ENCODE measurements around the gene AAR2. TPM values are rescaled to one million over a fixed set of nuclear protein-coding genes. Genes with fewer than 3 reads are reported as not detected.

AAR2 gene
- total and polyA plus RNA-seq, 4 donors, result 14.1 to 17.9 (median 17.4) TPM

DNA sequence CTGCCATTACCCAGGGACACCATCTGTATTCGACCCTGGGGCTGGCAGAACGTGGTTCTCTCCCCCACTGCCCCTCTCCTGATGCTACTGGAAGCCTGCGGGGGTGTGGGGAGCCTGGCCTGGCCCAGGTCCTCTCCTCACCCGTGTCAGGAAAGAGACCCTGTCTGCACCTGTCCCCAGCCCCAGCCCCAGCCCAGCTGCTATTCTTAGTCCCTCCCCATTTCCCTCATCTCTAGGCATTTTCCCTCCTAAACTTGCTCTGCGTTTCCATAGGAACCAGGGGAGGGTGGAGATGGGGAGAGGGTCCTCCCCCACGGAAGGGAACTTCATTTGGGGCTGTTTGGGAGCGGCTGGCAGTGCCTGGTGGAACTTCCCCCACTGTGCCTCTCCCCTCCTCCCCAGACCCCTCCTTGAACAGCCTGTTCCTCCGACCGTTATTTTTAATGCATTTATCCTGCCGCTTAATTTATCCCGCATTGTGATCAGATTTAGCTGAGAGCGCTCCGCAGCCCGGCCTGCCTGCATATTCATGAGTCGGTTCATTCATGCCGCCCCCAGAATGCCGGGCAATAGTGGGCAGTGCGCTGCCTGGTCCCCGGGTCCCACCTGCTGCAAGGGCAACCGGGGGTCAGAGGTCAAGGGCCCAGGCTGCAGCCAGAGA is 38.0 kb downstream of the AAR2 start:
- 54% methylated on average over 20 of the region's 20 CpGs for WGBS
- H3K4me3 ChIP-seq (ENCODE audit: low read depth in 1 of 3, low read length in 3 of 3), result no peak overlapping the region
- no peaks in the 10 kb centered on the region for H3K4me1 ChIP-seq (ENCODE audit: control insufficient read depth in 4 of 4, insufficient read depth in 4 of 4, low read length in 3 of 4)
- peaks cover 0 to 3% (median 0%) of the 10 kb centered on the region in 4 donors for H3K27me3 ChIP-seq (ENCODE audit: control insufficient read depth in 4 of 4, insufficient read depth in 4 of 4, low read length in 3 of 4)
- no peak overlapping the region for H3K27ac ChIP-seq (ENCODE audit: low read depth in 1 of 2, low read length in 2 of 2)
- H3K36me3 ChIP-seq (ENCODE audit: control insufficient read depth in 4 of 4, insufficient read depth in 3 of 4, low read depth in 1 of 4, low read length in 3 of 4), result no peaks in the 10 kb centered on the region
- no peak for DNase-seq (ENCODE audit: low spot score)
- H3K9ac ChIP-seq (ENCODE audit: low read depth in 1 of 2, low read length in 2 of 2), result no peak overlapping the region
- no peaks in the 10 kb centered on the region for H3K9me3 ChIP-seq (ENCODE audit: control insufficient read depth in 4 of 4, low read length in 3 of 4)
- TF ChIP-seq RXRA (IDR thresholded peaks at IDR 0.05) (no peak), RAD21 (IDR thresholded peaks at IDR 0.05) (no peak)

DNA sequence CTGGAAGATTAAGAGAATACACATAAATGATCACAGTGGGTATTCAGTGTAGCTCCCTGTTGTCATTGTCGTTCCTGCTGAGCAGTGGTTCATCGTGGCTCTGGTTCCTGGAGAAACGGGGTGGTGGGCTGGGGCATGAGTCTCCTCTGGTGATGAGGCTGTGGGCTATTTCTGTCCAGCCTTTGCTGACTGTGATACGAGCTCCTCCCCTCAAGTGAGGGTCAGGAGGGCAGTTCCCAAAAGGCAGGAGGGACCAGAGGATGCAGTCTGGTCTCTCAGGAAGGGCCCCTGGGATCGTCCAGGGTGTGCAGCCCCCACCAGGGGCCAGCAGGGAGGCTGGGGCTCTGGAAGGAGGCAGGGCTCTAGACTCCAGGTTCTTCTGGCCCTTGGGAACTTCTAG is 38.7 kb downstream of the AAR2 start:
- peaks cover 0 to 2% (median 0%) of the 10 kb centered on the region in 4 donors for H3K9me3 ChIP-seq (ENCODE audit: control insufficient read depth in 4 of 4, low read length in 3 of 4)
- no peak overlapping the region for H3K9ac ChIP-seq (ENCODE audit: low read depth in 1 of 2, low read length in 2 of 2)
- H3K27me3 ChIP-seq (ENCODE audit: control insufficient read depth in 4 of 4, insufficient read depth in 4 of 4, low read length in 3 of 4), result peaks cover 0 to 5% (median 0%) of the 10 kb centered on the region in 4 donors
- H3K27ac ChIP-seq (ENCODE audit: low read depth in 1 of 2, low read length in 2 of 2), result no peak overlapping the region
- DNase-seq (ENCODE audit: low spot score), result no peak
- TF ChIP-seq, protein P1, sequence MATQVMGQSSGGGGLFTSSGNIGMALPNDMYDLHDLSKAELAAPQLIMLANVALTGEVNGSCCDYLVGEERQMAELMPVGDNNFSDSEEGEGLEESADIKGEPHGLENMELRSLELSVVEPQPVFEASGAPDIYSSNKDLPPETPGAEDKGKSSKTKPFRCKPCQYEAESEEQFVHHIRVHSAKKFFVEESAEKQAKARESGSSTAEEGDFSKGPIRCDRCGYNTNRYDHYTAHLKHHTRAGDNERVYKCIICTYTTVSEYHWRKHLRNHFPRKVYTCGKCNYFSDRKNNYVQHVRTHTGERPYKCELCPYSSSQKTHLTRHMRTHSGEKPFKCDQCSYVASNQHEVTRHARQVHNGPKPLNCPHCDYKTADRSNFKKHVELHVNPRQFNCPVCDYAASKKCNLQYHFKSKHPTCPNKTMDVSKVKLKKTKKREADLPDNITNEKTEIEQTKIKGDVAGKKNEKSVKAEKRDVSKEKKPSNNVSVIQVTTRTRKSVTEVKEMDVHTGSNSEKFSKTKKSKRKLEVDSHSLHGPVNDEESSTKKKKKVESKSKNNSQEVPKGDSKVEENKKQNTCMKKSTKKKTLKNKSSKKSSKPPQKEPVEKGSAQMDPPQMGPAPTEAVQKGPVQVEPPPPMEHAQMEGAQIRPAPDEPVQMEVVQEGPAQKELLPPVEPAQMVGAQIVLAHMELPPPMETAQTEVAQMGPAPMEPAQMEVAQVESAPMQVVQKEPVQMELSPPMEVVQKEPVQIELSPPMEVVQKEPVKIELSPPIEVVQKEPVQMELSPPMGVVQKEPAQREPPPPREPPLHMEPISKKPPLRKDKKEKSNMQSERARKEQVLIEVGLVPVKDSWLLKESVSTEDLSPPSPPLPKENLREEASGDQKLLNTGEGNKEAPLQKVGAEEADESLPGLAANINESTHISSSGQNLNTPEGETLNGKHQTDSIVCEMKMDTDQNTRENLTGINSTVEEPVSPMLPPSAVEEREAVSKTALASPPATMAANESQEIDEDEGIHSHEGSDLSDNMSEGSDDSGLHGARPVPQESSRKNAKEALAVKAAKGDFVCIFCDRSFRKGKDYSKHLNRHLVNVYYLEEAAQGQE (IDR thresholded peaks at IDR 0.05), result no peak
- TF ChIP-seq FOXA1 (IDR thresholded peaks at IDR 0.05), result no peak
- no peak for TF ChIP-seq RAD21 (IDR thresholded peaks at IDR 0.05)
- TF ChIP-seq, protein P2, sequence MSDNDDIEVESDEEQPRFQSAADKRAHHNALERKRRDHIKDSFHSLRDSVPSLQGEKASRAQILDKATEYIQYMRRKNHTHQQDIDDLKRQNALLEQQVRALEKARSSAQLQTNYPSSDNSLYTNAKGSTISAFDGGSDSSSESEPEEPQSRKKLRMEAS (IDR thresholded peaks at IDR 0.05), result no peak
- TF ChIP-seq, protein P3, sequence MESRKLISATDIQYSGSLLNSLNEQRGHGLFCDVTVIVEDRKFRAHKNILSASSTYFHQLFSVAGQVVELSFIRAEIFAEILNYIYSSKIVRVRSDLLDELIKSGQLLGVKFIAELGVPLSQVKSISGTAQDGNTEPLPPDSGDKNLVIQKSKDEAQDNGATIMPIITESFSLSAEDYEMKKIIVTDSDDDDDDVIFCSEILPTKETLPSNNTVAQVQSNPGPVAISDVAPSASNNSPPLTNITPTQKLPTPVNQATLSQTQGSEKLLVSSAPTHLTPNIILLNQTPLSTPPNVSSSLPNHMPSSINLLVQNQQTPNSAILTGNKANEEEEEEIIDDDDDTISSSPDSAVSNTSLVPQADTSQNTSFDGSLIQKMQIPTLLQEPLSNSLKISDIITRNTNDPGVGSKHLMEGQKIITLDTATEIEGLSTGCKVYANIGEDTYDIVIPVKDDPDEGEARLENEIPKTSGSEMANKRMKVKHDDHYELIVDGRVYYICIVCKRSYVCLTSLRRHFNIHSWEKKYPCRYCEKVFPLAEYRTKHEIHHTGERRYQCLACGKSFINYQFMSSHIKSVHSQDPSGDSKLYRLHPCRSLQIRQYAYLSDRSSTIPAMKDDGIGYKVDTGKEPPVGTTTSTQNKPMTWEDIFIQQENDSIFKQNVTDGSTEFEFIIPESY (IDR thresholded peaks at IDR 0.05), result no peak
- TF ChIP-seq HNF4A (conservative IDR thresholded peaks at IDR 0.05), result no peak
- TF ChIP-seq TAF1 (conservative IDR thresholded peaks at IDR 0.05), result no peak
- TF ChIP-seq GABPA (IDR thresholded peaks at IDR 0.05 in 1 of 2, conservative IDR thresholded peaks at IDR 0.05 in 1 of 2), result no peak
- TF ChIP-seq EGR1 (IDR thresholded peaks at IDR 0.05; ENCODE audit: low read depth in 2 of 2), result no peak
- TF ChIP-seq, protein P4, sequence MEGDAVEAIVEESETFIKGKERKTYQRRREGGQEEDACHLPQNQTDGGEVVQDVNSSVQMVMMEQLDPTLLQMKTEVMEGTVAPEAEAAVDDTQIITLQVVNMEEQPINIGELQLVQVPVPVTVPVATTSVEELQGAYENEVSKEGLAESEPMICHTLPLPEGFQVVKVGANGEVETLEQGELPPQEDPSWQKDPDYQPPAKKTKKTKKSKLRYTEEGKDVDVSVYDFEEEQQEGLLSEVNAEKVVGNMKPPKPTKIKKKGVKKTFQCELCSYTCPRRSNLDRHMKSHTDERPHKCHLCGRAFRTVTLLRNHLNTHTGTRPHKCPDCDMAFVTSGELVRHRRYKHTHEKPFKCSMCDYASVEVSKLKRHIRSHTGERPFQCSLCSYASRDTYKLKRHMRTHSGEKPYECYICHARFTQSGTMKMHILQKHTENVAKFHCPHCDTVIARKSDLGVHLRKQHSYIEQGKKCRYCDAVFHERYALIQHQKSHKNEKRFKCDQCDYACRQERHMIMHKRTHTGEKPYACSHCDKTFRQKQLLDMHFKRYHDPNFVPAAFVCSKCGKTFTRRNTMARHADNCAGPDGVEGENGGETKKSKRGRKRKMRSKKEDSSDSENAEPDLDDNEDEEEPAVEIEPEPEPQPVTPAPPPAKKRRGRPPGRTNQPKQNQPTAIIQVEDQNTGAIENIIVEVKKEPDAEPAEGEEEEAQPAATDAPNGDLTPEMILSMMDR (IDR thresholded peaks at IDR 0.05; ENCODE audit: low read depth, low read length, missing input control), result no peak
- TF ChIP-seq RXRA (IDR thresholded peaks at IDR 0.05), result no peak
- no peaks in the 10 kb centered on the region for H3K4me1 ChIP-seq (ENCODE audit: control insufficient read depth in 4 of 4, insufficient read depth in 4 of 4, low read length in 3 of 4)
- 70% methylated on average over 5 of the region's 5 CpGs for WGBS
- H3K4me3 ChIP-seq (ENCODE audit: low read depth in 1 of 3, low read length in 3 of 3), result no peak overlapping the region
- H3K36me3 ChIP-seq (ENCODE audit: control insufficient read depth in 4 of 4, insufficient read depth in 3 of 4, low read depth in 1 of 4, low read length in 3 of 4), result no peaks in the 10 kb centered on the region
